GM23248 (cell line): ENCODE data around the gene VIM.

Source experiments
- EZH2 ChIP-seq: fragments of 200-600 bp; sonication (generic); IDR thresholded peaks from 2 replicates; pipeline ENCODE4 v1.6.1; 2018; ENCODE audit warnings: antibody characterized with exemption, mild to moderate bottlenecking; ENCODE audit not compliant: insufficient read depth, poor library complexity, severe bottlenecking
- EZH2phosphoT487 ChIP-seq: fragments of 200-600 bp; sonication (generic); IDR thresholded peaks from 2 replicates; pipeline ENCODE4 v1.6.1; 2018; ENCODE audit warnings: antibody characterized with exemption, moderate library complexity, mild to moderate bottlenecking, low read depth; ENCODE audit not compliant: insufficient read depth

GRCh38 chr10:17263580-17263979, 35.5 kb downstream of the VIM start:
- TF ChIP-seq EZH2phosphoT487 = no peak
- no peak for TF ChIP-seq EZH2
